PC-9 (cell line): Measurements from ENCODE around the gene PHF21A. TPM values are rescaled to one million over a fixed set of nuclear protein-coding genes. Genes with fewer than 3 reads are reported as not detected.
A peak's percentile ranks its signal among the peaks of the same experiment; 100 is the strongest.

Experiments used
- BruUV-seq: library from RNA; stranded (reverse); fragments of 400-500 nt; replicated peaks from 2 replicates; lab custom pipeline; 2021; lab: Mats Ljungman, UMichigan
- CTCF ChIA-PET: fragments of 300-600 bp; sonication (Branson Sonifier 250); formaldehyde crosslinking; loops from one replicate; lab custom pipeline; 2022; ENCODE audit warnings: antibody characterized with exemption; lab: Charles Lee
- POLR2A ChIA-PET: fragments of 300-600 bp; sonication (Branson Sonifier 250); formaldehyde crosslinking; loops from one replicate; lab custom pipeline; 2022; ENCODE audit warnings: antibody characterized with exemption; ENCODE audit not compliant: unreplicated experiment; lab: Charles Lee
- DNase-seq, 2 experiments: peaks; one replicate each; pipeline versions ENCODE4 v3.0.0 to v3.0.0-alpha.2; 2015 to 2022; ENCODE audit warnings: mixed read lengths in 1 of 2
- H2AFZ ChIP-seq: fragments of 200-600 bp; sonication (generic); 2 replicates; pipeline ENCODE4 v1.8.1; 2017; ENCODE audit warnings: antibody characterized with exemption
- H3F3A ChIP-seq: fragments of 200-600 bp; sonication (generic); 2 replicates; pipeline ENCODE4 v1.8.1; 2017; ENCODE audit warnings: antibody characterized with exemption, mild to moderate bottlenecking, low read depth; ENCODE audit not compliant: insufficient read depth
- H3K27ac ChIP-seq: fragments of 200-600 bp; sonication (generic); 2 replicates; pipeline ENCODE4 v1.6.1; 2016; ENCODE audit warnings: mixed run types
- H3K27me3 ChIP-seq: fragments of 200-600 bp; sonication (generic); 2 replicates; pipeline ENCODE4 v1.6.1; 2016; ENCODE audit warnings: low read depth, mixed run types; ENCODE audit not compliant: insufficient read depth
- H3K36me3 ChIP-seq: fragments of 200-600 bp; sonication (generic); 2 replicates; pipeline ENCODE4 v1.6.1; 2016; ENCODE audit warnings: low read depth, mixed run types
- H3K4me1 ChIP-seq: fragments of 200-600 bp; sonication (generic); replicated peaks from 2 replicates; pipeline ENCODE4 v1.6.1; 2016; ENCODE audit warnings: mixed run types; ENCODE audit not compliant: insufficient read depth
- H3K4me2 ChIP-seq: fragments of 200-600 bp; sonication (generic); 2 replicates; pipeline ENCODE4 v1.6.1; 2017; ENCODE audit warnings: mixed run types
- H3K4me3 ChIP-seq: fragments of 200-600 bp; sonication (generic); 2 replicates; pipeline ENCODE4 v1.6.1; 2016; ENCODE audit warnings: mixed run types
- H3K79me2 ChIP-seq: fragments of 200-600 bp; sonication (generic); 2 replicates; pipeline ENCODE4 v1.6.1; 2017; ENCODE audit warnings: low read depth, mixed run types
- H3K9me2 ChIP-seq: fragments of 200-600 bp; sonication (generic); 2 replicates; pipeline ENCODE4 v1.8.1; 2017; ENCODE audit warnings: mild to moderate bottlenecking; ENCODE audit not compliant: insufficient read depth
- H3K9me3 ChIP-seq: fragments of 200-600 bp; sonication (generic); 2 replicates; pipeline ENCODE4 v1.8.1; 2016; ENCODE audit warnings: low read depth; ENCODE audit not compliant: insufficient read depth
- H4K20me1 ChIP-seq: fragments of 200-600 bp; sonication (generic); 2 replicates; pipeline ENCODE4 v1.8.1; 2017; ENCODE audit not compliant: insufficient read depth
- CTCF ChIP-seq: fragments of 200-600 bp; sonication (generic); conservative IDR thresholded peaks from 2 replicates; pipeline ENCODE4 v1.6.1; 2017; ENCODE audit warnings: mixed run types, antibody characterized with exemption, mild to moderate bottlenecking, moderate library complexity
- EZH2 ChIP-seq: fragments of 200-600 bp; sonication (generic); IDR thresholded peaks from 2 replicates; pipeline ENCODE4 v1.8.0; 2017; ENCODE audit warnings: antibody characterized with exemption, low read depth
- intact Hi-C: fragments of 100-400 bp; cut with micrococcal nuclease; formaldehyde crosslinking; loops from one replicate; pipeline ENCODE4 v1.10.0; 2022; ENCODE audit not compliant: unreplicated experiment
- total RNA-seq: library from RNA; stranded (reverse); gene quantifications from 2 replicates; pipeline ENCODE4 v1.2.3, GENCODE V29; 2021

The PHF21A gene
- total RNA-seq, 1 experiment from 2014 or later: 54.3 TPM

- TF ChIP-seq EZH2 (no peak), CTCF (no peak)
- Histone ChIP-seq H3K27me3 (no peaks in the 10 kb centered on the region), H3K4me1 (no peaks in the 10 kb centered on the region), H3K36me3 (no peaks in the 10 kb centered on the region), H3F3A (no peaks in the 10 kb centered on the region), H4K20me1 (peaks cover 37% of the 10 kb centered on the region; the same call in 1 of the 2 replicates), H2AFZ (no peak overlapping the region), H3K9me3 (no peaks in the 10 kb centered on the region), H3K9me2 (no peaks in the 10 kb centered on the region), H3K4me3 (no peak overlapping the region), H3K4me2 (no peak overlapping the region), H3K27ac (no peak overlapping the region), H3K79me2 (no peaks in the 10 kb centered on the region)
- ChIA-PET POLR2A (interaction anchor here (0.7 kb wide), 1 partner anchor 33 kb away, joined by 7 read pairs; no protein-coding TSS in a partner anchor), CTCF (no interaction called here)
- intact Hi-C loops: loop anchor here (5.0 kb wide), 1 partner anchor 113 kb away; the partner anchor contains the start of gene PHF21A
- no TSS peak for BruUV-seq
- no peak for DNase-seq
Observed at GRCh38 chr11:46009647-46010046, 111.6 kb downstream of the PHF21A start.

- Histone ChIP-seq H3K9me3 (no peaks in the 10 kb centered on the region), H3K9me2 (no peaks in the 10 kb centered on the region), H3K79me2 (no peaks in the 10 kb centered on the region; the same call in 1 of the 2 replicates), H3F3A (no peaks in the 10 kb centered on the region), H3K4me2 (no peak overlapping the region), H3K4me3 (no peak overlapping the region), H3K4me1 (no peaks in the 10 kb centered on the region), H2AFZ (no peak overlapping the region), H3K27ac (no peak overlapping the region), H3K27me3 (no peaks in the 10 kb centered on the region), H4K20me1 (peaks cover 44% of the 10 kb centered on the region; the same call in 1 of the 2 replicates), H3K36me3 (no peaks in the 10 kb centered on the region)
- peak; percentile 10 to 67 for DNase-seq
- no TSS peak for BruUV-seq
- no peak for TF ChIP-seq EZH2
- TF ChIP-seq CTCF: peak; percentile 90
- ChIA-PET CTCF (interaction anchor here (0.8 to 1.9 kb wide), 8 partner anchors 11 to 235 kb away, joined by 3 to 18 read pairs (median 4); no protein-coding TSS in a partner anchor), POLR2A (interaction anchor here (0.5 to 0.7 kb wide), 4 partner anchors 19 to 225 kb away, joined by 3 to 7 read pairs (median 3); no protein-coding TSS in a partner anchor)
- intact Hi-C loops: loop anchor here (1.0 to 5.0 kb wide), 6 partner anchors 42 to 530 kb away; partner anchors contain the start of gene PHF21A
Observed at GRCh38 chr11:46006418-46007070, 114.7 kb downstream of the PHF21A start.

GRCh38 chr11:46003572-46003971, 117.7 kb downstream of the PHF21A start:
- no peak overlapping the region for H2AFZ ChIP-seq
- H3K4me2 ChIP-seq: no peak overlapping the region
- intact Hi-C loops: no loop called here
- ChIA-PET CTCF (interaction anchor here (0.6 to 0.7 kb wide), 2 partner anchors 325 to 1778 kb away, joined by 3 to 4 read pairs; no protein-coding TSS in a partner anchor), POLR2A (no interaction called here)
- no peaks in the 10 kb centered on the region for H3K9me2 ChIP-seq
- no peaks in the 10 kb centered on the region for H3K27me3 ChIP-seq
- H3K36me3 ChIP-seq: no peaks in the 10 kb centered on the region
- no peaks in the 10 kb centered on the region for H3K4me1 ChIP-seq
- no peak for TF ChIP-seq CTCF
- no peak for TF ChIP-seq EZH2
- peaks cover 33% of the 10 kb centered on the region; the same call in 1 of the 2 replicates for H4K20me1 ChIP-seq
- no peak for DNase-seq
- no peak overlapping the region for H3K4me3 ChIP-seq
- H3K79me2 ChIP-seq: no peaks in the 10 kb centered on the region; the same call in 1 of the 2 replicates
- no peaks in the 10 kb centered on the region for H3F3A ChIP-seq
- H3K27ac ChIP-seq: no peak overlapping the region
- no TSS peak for BruUV-seq
- no peaks in the 10 kb centered on the region for H3K9me3 ChIP-seq
